GM18519 (cell line): Measurements from ENCODE around the gene NEIL1.
"Not testable (repeated sequence)": the region's sequence is repeated elsewhere in the genome, so short reads cannot be mapped to it uniquely, and the experiment has no call there.

ENCODE experiments used
- ATAC-seq: cut with Tn5 transposase; IDR thresholded peaks from one replicate; pipeline ENCODE4 v1.9.1; 2021; ENCODE audit warnings: mild to moderate bottlenecking, moderate library complexity; ENCODE audit not compliant: unreplicated experiment, low FRiP score

Gene NEIL1

DNA sequence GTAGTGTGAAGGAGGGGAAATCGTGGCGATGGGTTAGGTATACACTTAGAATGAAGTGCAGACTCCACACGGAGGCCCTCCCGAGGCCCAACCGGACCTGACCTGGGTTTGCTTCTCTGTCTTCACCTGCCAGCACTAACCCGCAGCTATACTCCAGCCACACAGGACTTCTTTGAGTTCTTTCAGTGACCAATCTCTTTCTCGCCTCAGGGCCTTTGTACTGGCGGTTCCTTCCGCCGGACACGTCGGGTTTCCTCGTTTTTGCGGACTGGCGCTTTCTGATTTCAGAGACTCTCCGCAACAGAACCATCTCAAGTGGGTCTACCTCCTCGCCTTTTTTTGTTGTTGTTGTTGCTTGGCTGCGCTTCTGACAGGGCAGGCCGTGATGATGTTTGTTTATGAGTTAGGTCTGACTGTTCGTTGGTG, at the start of gene NEIL1:
NEIL1 (plus strand) TSS at position 244 of the 426 bp plus-strand sequence. CDS start 1,867 bp downstream, outside the sequence.
- no peak for ATAC-seq

GRCh38 chr15:75298541-75299310, 48.1 kb upstream of the NEIL1 start:
- ATAC-seq, result not testable (repeated sequence)

GRCh38 chr15:75299311-75299688, 47.5 kb upstream of the NEIL1 start:
- ATAC-seq, result not testable (repeated sequence)

DNA sequence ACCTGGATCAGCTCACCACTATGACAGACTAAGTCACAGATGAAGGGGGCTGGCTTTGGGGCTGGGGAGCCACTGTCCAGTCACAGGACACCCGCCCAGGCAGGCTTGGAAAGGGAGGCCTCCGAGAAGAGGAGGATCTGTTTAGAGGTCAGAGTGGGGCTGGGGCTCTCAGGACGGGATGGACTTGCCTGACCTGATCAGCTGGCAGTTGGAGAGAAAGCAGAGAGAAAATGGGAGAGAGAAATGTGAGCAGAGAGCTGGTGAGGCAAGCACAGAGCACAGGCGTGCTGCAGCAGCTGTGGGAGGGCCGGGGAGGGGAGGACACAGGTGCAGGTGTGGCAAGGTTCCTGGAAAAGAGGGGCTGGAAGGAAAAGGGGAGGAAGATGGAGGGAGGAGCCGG, 46.8 kb upstream of the NEIL1 start:
- not testable (repeated sequence) for ATAC-seq

- ATAC-seq, result no peak
Observed at GRCh38 chr15:75302318-75302717, 44.5 kb upstream of the NEIL1 start.

- not testable (repeated sequence) for ATAC-seq
Observed at GRCh38 chr15:75302753-75303152, 44.1 kb upstream of the NEIL1 start.

- no peak for ATAC-seq
Observed at GRCh38 chr15:75306188-75306587, 40.7 kb upstream of the NEIL1 start.

DNA sequence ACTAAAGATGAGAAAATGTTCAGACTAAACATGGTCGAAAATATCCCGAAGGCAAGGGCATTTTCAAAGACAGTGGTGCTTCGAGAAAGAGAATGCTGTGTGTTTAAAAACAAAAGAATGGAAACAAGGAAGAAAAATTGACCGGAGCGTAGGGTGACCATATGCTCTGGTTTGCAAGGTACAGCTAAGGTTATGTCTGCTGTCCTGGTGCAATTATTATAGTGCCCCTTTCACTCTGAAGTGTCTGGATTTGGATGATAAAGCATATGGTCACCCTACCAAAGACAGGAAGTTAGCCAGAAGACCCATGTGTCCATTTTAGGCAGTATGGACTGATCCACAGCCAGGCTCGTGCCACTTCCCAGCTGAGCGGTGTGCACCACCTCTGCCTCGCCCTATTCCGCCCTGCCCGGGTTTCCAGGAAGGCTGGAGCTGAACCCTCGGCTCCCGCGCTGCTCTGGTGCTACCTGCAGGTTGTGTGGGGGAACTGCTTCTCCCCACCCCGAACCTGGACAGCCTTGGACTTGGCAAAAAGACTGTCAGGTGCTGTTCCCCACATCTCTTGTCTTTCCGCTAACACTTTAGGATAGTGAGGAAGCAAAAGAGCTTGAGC, 39.0 kb upstream of the NEIL1 start:
- no peak for ATAC-seq

DNA sequence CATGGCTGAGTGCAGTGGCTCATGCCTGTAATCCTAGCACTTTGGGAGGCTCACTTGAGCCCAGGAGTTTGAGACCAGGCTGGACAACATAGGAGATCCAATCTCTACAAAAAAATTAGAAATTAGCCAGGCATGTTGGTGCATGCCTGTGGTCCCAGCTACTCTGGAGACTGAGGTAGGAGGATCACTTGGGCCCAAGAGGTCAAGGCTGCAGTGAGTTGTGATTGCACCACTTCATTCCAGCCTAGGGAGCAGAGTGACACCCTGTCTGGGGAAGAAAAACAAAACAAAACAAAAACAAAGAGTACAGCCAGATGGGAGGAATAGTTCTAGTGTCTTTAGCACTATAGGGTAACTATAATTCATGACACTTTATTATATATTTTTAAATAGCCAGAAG, 37.1 kb upstream of the NEIL1 start:
- ATAC-seq, result no peak

GRCh38 chr15:75312548-75312947, 34.3 kb upstream of the NEIL1 start:
- ATAC-seq, result not testable (repeated sequence)

- ATAC-seq, result no peak
Observed at GRCh38 chr15:75313116-75313845, 33.6 kb upstream of the NEIL1 start.

DNA sequence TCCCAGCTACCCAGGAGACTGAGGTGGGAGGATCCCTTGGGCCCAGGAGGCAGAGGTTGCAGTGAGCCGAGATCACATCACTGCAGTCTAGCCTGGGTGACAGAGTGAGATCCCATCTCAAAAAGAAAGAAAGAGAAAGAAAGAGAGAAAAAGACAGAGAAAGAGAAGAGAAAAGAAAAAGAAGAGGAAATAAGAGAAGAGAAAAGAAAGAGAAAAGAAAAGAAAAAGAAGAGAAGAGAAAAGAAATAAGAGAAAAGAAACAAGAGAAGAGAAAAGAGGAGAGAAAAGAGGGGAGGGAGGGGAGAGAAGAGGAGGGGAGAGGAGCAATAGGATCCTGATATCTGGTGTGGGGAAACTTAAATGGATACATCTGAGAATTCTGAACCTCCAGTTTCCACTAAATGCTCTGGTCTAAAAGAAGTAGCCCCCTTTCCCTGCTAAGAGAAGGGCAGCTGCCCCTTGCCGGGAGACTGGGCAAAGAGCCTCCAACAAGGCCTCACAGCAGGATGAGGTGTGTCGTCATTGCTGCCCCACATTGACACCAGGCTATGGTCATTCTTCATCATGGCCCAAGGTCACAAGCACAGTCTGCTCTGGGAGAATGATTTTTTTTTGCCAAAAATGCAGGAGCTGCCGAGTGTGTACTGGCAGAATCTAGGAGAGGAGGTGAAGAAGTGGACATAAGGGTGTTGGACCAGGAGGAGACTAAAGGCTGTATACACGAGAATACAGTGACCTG, 32.1 kb upstream of the NEIL1 start:
- no peak for ATAC-seq

DNA sequence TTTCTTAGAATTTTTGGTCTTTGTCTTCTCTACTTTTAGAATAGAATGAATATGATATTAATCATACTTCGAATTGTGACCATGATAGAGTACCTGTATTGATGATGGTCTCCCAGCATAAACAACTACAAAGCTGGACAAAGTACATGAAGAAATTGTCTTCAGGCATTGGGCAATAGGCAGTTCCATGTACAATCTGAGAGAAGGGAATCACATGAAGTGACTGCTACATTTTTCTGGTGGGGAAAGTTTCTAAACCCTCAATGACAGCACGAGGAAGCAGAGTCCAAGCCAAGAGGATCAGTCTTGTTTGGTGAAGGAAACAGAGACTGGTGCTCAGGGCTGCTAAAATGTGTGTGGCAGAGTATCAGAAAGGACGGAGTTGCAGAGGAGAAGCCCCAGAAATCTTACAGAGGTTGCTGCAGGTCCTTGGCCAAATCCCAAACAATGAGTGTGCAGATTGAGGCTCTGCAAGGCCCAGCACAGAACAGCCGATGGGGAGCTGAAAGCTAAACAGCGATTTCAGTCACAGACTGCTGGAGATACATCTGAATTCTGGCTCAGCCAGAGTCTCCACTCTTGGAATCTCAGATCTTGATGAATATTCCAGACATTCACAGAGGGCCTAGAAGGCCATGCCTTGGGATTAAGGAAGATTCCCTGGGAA, 27.5 kb upstream of the NEIL1 start:
- not testable (repeated sequence) for ATAC-seq

- ATAC-seq, result no peak
Observed at GRCh38 chr15:75321711-75322110, 25.1 kb upstream of the NEIL1 start.

DNA sequence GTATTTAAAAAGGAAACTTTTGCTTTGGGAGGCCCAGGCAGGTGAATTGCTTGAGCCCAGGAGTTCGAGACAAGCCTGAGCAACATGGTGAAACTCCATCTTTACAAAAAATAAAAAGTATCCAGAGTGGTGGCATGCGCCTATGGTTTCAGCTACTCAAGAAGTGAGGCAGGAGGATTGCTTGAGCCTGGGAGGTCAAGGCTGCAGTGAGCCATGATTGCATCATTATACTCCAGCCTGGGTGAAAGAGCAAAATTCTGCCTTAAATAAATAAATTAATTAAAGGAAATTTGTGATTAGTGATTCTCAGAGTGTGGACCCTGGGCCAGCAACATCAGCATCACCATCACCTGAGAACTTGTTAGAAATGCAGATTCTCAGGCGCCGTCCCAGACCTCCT, 20.9 kb upstream of the NEIL1 start:
- no peak for ATAC-seq

DNA sequence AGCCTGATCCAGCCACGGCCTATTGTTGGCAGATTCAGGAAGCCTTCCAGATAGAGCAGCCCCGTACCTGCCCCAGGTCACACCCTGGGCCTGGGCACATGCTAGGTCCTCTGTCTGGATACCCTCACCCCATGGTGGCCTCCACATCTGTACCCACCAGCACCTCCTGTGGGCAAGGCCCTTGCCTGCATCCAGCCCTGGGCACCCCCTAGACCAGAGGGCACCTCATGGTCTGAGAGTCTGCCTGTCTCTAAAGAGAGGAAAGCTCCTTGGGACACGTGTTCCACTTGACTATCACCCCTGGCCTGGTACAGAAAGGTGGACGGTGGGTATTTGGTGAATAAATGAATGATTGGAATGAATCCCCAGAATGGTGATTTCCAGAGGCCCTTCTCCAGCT, 19.8 kb upstream of the NEIL1 start:
- ATAC-seq, result no peak

- no peak for ATAC-seq
Observed at GRCh38 chr15:75327491-75327890, 19.3 kb upstream of the NEIL1 start.

DNA sequence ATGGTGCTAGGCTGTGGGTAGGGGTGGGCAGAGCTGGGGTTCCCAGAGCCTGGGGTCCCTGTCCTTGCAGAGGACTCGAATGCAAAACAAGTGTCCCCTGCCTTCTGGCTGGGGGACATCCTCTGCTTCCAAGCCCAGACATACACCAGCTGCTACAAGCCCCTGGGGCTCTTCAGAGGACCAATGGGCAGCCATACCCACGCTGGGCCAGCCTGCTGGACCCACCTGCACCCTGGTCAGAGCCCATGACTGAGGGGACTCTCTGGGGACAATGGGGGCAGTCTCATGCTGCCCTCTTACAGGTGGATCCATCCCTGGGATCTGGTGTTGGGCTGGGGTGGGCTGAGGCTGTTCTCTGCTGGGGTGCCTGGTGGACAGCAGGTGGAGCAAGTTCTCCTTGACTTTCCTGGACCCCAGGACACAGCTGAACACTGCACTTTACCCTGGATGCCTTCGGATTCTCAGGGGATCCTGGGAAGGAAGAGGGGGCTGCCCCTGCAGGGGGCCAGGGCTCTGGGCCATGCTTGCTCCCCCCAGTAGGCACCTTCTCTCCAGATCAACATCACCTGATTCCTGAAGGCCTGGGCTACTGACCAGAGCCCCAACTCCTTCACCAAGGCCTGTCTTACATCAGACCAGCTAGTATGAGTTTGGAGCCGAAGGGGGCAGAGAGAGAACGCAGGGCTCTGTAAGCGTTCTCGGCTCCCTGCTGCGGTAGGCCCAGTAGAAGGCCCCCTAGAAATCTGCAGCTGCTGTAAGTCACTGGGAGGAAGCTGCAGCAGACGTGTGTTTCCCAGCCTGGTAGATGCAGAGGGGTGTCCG, 18.1 kb upstream of the NEIL1 start:
- ATAC-seq, result no peak

DNA sequence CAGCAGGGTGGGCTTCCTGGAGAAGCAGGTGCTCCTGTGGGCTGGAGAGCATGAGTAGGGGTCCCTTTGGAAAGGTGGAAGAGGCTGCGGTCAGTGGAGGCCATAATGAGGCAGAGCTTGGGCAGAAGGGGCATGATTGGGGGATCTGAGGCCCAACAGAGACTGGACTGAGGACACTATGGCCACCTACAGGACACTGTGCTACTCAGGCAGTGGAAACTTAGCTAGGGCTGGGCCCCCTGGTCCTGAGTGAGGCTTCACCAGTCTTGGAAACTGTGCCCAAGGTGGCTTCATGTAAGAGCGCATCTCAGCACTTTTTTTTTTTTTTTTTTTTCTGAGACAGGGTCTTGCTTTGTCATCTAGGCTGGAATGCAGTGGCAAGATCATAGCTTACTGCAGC, 17.3 kb upstream of the NEIL1 start:
- no peak for ATAC-seq
